Measurements from ENCODE around the gene C19orf44.

C19orf44 gene

GRCh38 chr19:16456652-16457194 lies 39.5 kb upstream of the C19orf44 start:
- no peak for TF ChIP-seq CTCF (conservative IDR thresholded peaks at IDR 0.05; ENCODE audit: control insufficient read depth, insufficient read depth, low read depth, low read length)
- no peak overlapping the region for H3K4me3 ChIP-seq (ENCODE audit: control insufficient read depth, low read depth, low read length)
- DNase-seq (ENCODE audit: low read depth): no peak

GRCh38 chr19:16457195-16457953 lies 38.8 kb upstream of the C19orf44 start:
- peak; percentile 53 for DNase-seq (ENCODE audit: low read depth)

GRCh38 chr19:16457954-16458331 lies 38.3 kb upstream of the C19orf44 start:
- TF ChIP-seq CTCF (conservative IDR thresholded peaks at IDR 0.05; ENCODE audit: control insufficient read depth, insufficient read depth, low read depth, low read length): no peak
- H3K4me3 ChIP-seq (ENCODE audit: control insufficient read depth, low read depth, low read length): no peak overlapping the region
- DNase-seq (ENCODE audit: low read depth): no peak

More at GRCh38 chr19:16457195-16457953, 38.8 kb upstream of the C19orf44 start:
- H3K4me3 ChIP-seq (ENCODE audit: control insufficient read depth, low read depth, low read length): peak overlapping the region; percentile 1
- TF ChIP-seq CTCF (conservative IDR thresholded peaks at IDR 0.05; ENCODE audit: control insufficient read depth, insufficient read depth, low read depth, low read length): no peak

GRCh38 chr19:16458391-16459341 lies 37.5 kb upstream of the C19orf44 start:
- H3K4me3 ChIP-seq (ENCODE audit: control insufficient read depth, low read depth, low read length): no peak overlapping the region
- no peak for DNase-seq (ENCODE audit: low read depth)
- TF ChIP-seq CTCF (conservative IDR thresholded peaks at IDR 0.05; ENCODE audit: control insufficient read depth, insufficient read depth, low read depth, low read length): no peak

GRCh38 chr19:16459680-16460079 lies 36.5 kb upstream of the C19orf44 start:
- no peak for DNase-seq (ENCODE audit: low read depth)
- H3K4me3 ChIP-seq (ENCODE audit: control insufficient read depth, low read depth, low read length): no peak overlapping the region
- TF ChIP-seq CTCF (conservative IDR thresholded peaks at IDR 0.05; ENCODE audit: control insufficient read depth, insufficient read depth, low read depth, low read length): no peak

- DNase-seq (ENCODE audit: low read depth): no peak
- H3K4me3 ChIP-seq (ENCODE audit: control insufficient read depth, low read depth, low read length): no peak overlapping the region
- TF ChIP-seq CTCF (conservative IDR thresholded peaks at IDR 0.05; ENCODE audit: control insufficient read depth, insufficient read depth, low read depth, low read length): no peak
Measured at GRCh38 chr19:16460454-16460853, 35.7 kb upstream of the C19orf44 start.
